NCI-H1092 (cell line): ENCODE measurements around the gene PROZ.

Experiments
- DNase-seq: peaks from one replicate; lab custom pipeline; 2025; lab: John Stamatoyannopoulos, UW

PROZ gene

GRCh38 chr13:113179374-113180230 lies 21.2 kb downstream of the PROZ start:
- DNase-seq = no peak

- no peak for DNase-seq
These were observed 23.6 kb downstream of the PROZ start for GRCh38 chr13:113182046-113182445.

- no peak for DNase-seq
These were observed 25.1 kb downstream of the PROZ start for GRCh38 chr13:113183450-113184129.

GRCh38 chr13:113184568-113185440 lies 26.4 kb downstream of the PROZ start:
- DNase-seq = no peak

- no peak for DNase-seq
These were observed 27.8 kb downstream of the PROZ start for GRCh38 chr13:113186061-113186900.

- no peak for DNase-seq
These were observed 28.8 kb downstream of the PROZ start for GRCh38 chr13:113187263-113187669.

- no peak for DNase-seq
These were observed 29.6 kb downstream of the PROZ start for GRCh38 chr13:113187883-113188665.

GRCh38 chr13:113190181-113190580 lies 31.7 kb downstream of the PROZ start:
- DNase-seq = no peak

- DNase-seq = no peak
These were observed 33.8 kb downstream of the PROZ start for GRCh38 chr13:113192279-113192678.

- no peak for DNase-seq
These were observed 34.5 kb downstream of the PROZ start for GRCh38 chr13:113192902-113193301.

GRCh38 chr13:113195360-113195759 lies 36.9 kb downstream of the PROZ start:
- no peak for DNase-seq

GRCh38 chr13:113196970-113197737 lies 38.7 kb downstream of the PROZ start:
- DNase-seq = no peak

GRCh38 chr13:113201815-113202214 lies 43.4 kb downstream of the PROZ start:
- DNase-seq = no peak

- DNase-seq = no peak
These were observed 44.5 kb downstream of the PROZ start for GRCh38 chr13:113202912-113203311.

- no peak for DNase-seq
These were observed 45.3 kb downstream of the PROZ start for GRCh38 chr13:113203507-113204377.

- DNase-seq = no peak
These were observed 45.9 kb downstream of the PROZ start for GRCh38 chr13:113204378-113204734.

- no peak for DNase-seq
These were observed 47.0 kb downstream of the PROZ start for GRCh38 chr13:113205428-113205931.

GRCh38 chr13:113207460-113207859 lies 49.0 kb downstream of the PROZ start:
- no peak for DNase-seq
